ENCODE results near the gene RPL27. TPM values are rescaled to one million over a fixed set of nuclear protein-coding genes. Genes with fewer than 3 reads are reported as not detected.

The RPL27 gene
- total RNA-seq, 4 donors from 2014 or later: 635 to 7,543 (median 1,847) TPM

GRCh38 chr17:43018932-43019331 lies 20.7 kb downstream of the RPL27 start:
- no peak for TF ChIP-seq POLR2A (IDR thresholded peaks at IDR 0.05)
- TF ChIP-seq, protein P1, sequence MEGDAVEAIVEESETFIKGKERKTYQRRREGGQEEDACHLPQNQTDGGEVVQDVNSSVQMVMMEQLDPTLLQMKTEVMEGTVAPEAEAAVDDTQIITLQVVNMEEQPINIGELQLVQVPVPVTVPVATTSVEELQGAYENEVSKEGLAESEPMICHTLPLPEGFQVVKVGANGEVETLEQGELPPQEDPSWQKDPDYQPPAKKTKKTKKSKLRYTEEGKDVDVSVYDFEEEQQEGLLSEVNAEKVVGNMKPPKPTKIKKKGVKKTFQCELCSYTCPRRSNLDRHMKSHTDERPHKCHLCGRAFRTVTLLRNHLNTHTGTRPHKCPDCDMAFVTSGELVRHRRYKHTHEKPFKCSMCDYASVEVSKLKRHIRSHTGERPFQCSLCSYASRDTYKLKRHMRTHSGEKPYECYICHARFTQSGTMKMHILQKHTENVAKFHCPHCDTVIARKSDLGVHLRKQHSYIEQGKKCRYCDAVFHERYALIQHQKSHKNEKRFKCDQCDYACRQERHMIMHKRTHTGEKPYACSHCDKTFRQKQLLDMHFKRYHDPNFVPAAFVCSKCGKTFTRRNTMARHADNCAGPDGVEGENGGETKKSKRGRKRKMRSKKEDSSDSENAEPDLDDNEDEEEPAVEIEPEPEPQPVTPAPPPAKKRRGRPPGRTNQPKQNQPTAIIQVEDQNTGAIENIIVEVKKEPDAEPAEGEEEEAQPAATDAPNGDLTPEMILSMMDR (IDR thresholded peaks at IDR 0.05): no peak
- DNase-seq: no peak
- H3K27me3 ChIP-seq: no peaks in the 10 kb centered on the region
- H3K4me3 ChIP-seq: no peak overlapping the region
- intact Hi-C loops (cut with DNase I; ENCODE audit: low total_unique reads): no loop called here
- H3K36me3 ChIP-seq: no peaks in the 10 kb centered on the region
- peaks cover 0 to 11% of the 10 kb centered on the region in 2 donors for H3K4me1 ChIP-seq
- H3K9me3 ChIP-seq: no peaks in the 10 kb centered on the region
- peak overlapping the region; percentile 30 to 89 for H3K27ac ChIP-seq

DNA sequence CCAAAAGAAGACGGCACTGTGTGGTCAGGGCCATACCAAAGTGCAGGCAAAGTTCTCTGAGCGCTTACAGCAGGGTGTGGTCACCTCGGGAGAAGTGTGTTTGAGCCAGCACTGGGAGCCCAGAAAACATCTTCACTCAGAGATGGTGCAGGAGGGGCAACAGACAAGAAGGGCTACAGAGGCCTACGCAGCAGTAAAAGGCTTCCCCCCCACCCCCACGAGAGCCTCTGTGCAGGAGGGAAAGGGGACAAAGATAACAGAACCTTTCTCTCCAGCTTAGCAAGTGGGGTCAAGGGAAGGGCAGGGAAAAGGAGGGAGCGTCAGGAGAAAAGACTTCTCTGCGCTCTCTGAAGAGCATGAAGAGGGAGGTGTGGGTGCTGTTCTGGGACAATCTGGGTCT lies 21.2 kb downstream of the RPL27 start:
- Histone ChIP-seq H3K4me1 (peaks cover 0 to 11% of the 10 kb centered on the region in 2 donors), H3K27ac (peak overlapping the region; percentile 89 to 91), H3K9me3 (no peaks in the 10 kb centered on the region), H3K36me3 (no peaks in the 10 kb centered on the region), H3K4me3 (no peak overlapping the region), H3K27me3 (no peaks in the 10 kb centered on the region)
- intact Hi-C loops (cut with DNase I; ENCODE audit: low total_unique reads): no loop called here
- TF ChIP-seq POLR2A (IDR thresholded peaks at IDR 0.05): no peak
- TF ChIP-seq, protein P1 (IDR thresholded peaks at IDR 0.05): no peak
- DNase-seq: no peak

DNA sequence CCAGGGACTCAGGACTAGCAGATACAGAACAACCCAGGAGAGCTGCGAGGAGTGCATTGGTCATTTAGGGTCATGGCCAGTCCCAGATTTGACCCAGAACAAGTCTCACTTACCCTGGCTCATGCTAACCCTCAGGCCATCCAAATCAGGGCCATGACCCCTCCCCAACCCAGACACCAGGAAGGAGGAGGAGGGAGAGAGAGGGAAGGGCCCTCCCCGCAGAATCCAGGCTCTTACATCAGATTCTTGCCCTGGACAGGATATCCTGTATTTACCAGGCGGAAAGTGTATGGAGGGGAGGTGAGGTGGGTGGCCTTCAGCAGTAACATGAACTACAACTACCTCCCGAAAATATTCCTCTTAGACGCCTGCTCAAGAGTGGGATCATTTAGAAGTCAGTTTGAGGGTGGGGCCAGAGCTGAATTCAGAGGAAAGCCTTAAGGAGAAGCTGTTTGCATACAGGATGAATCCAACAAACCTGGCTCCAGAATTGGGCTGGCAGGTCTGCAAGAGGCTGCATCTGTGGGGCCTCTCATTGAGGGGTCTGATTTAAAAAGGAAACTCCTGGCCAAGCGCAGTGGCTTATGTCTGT lies 21.9 kb downstream of the RPL27 start:
- peaks cover 0 to 11% of the 10 kb centered on the region in 2 donors for H3K4me1 ChIP-seq
- peak overlapping the region; percentile 89 to 91 for H3K27ac ChIP-seq
- no peaks in the 10 kb centered on the region for H3K9me3 ChIP-seq
- intact Hi-C loops (cut with DNase I; ENCODE audit: low total_unique reads): no loop called here
- no peak for TF ChIP-seq POLR2A (IDR thresholded peaks at IDR 0.05)
- TF ChIP-seq, protein P1 (IDR thresholded peaks at IDR 0.05): no peak
- H3K27me3 ChIP-seq: no peaks in the 10 kb centered on the region
- no peak overlapping the region for H3K4me3 ChIP-seq
- no peaks in the 10 kb centered on the region for H3K36me3 ChIP-seq
- no peak for DNase-seq

DNA sequence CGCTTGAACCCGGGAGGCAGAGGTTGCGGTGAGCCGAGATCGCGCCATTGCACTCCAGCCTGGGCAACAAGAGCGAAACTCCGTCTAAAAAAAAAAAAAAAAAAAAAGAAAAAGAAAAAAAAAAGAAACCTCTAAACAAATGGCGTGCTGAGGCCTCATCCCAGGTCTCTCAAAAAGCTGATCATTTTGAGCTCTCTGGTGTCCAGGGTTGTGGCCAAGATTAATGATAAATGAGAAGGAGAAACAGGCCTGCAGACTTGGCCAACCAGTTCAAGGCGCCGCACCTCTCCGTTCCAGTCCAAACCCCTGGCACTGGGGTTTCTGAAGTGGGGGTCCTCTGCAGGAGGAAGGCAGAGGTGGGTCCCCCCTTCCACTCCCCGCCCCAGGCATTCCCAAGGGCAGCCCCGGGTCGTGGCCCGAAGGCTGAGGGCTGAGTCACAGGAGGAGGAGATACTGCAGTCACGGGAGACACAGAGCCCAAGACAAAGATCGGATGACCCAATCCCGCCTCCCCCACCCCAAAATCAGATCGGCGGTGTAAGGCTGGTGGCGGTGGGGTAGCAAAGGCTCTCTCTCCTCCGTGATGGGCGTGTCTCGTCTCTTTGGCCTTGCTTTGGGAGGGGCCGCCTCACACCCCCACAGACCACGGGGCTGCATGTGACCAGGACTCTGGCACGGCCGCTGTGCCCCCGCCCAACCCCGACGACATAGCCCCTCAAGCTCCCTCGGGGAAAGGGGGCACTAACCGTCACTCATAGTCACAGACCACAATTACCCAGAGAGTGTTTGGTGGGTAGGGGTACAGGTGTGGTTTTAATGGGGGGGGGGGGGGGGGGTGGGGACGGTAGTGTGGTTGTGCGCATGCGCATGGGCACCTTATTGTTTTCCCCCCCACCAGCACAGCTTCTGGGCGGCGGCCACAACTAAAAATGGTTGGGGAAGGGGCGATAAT lies 22.8 kb downstream of the RPL27 start:
- peak; percentile 81 to 82 for DNase-seq
- Histone ChIP-seq H3K4me1 (peaks cover 0 to 11% of the 10 kb centered on the region in 2 donors), H3K9me3 (no peaks in the 10 kb centered on the region), H3K27me3 (no peaks in the 10 kb centered on the region), H3K36me3 (no peaks in the 10 kb centered on the region), H3K27ac (peak overlapping the region; percentile 89 to 91), H3K4me3 (peak overlapping the region; percentile 79 to 96)
- intact Hi-C loops (cut with DNase I; ENCODE audit: low total_unique reads): no loop called here
- TF ChIP-seq, protein P1 (IDR thresholded peaks at IDR 0.05): no peak
- peak in 1 of 2 donors; percentile 61 for TF ChIP-seq POLR2A (IDR thresholded peaks at IDR 0.05)
